SH-SY5Y (cell line): Measurements from ENCODE around the gene PCNT.

Experiments
- GATA2 ChIP-seq: IDR thresholded peaks from 2 replicates; pipeline ENCODE4 v1.6.1; 2011; ENCODE audit warnings: mild to moderate bottlenecking, low read depth, low read length
- GATA3 ChIP-seq: IDR thresholded peaks from 2 replicates; pipeline ENCODE4 v1.6.1; 2011; ENCODE audit warnings: low read depth, mild to moderate bottlenecking, low read length, moderate library complexity

DNA sequence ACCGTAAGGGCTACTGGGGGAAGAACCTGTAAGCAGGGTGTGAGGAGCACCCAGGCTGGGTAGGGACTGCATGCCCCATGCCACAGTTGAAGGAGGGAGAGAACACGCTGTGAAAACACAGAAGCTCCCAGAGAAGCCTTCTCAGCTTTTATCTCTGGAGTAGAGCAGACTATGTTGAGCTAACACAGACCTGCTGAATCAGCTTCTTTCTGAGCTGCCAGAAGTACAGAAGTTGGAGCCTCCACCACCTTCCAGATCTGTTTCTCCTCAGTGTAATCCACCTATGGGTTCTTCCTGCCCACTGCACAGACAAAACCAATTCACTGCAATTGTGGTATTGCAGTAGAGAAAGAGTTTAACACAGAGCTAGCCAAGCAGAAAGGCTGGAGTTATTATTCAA is 32.4 kb upstream of the PCNT start:
- TF ChIP-seq GATA3 (no peak), GATA2 (no peak)
